GM12878 (cell line): Measurements from ENCODE around the gene EPHB2. TPM values are rescaled to one million over a fixed set of nuclear protein-coding genes. Genes with fewer than 3 reads are reported as not detected.

Experiments
- ATAC-seq: fragments of 200-7000 bp; cut with Tn5 transposase; 3 replicates; pipeline ENCODE4 v1.9.1; 2020; ENCODE audit warnings: mild to moderate bottlenecking, moderate library complexity
- BruUV-seq: library from RNA; stranded (reverse); fragments of 400-500 nt; replicated peaks from 2 replicates; lab custom pipeline; 2021; lab: Mats Ljungman, UMichigan
- CTCF ChIA-PET: fragments of 300-600 bp; sonication (Branson Sonifier 250); formaldehyde crosslinking; extraction: SDS; loops from one replicate; lab custom pipeline; 2021; ENCODE audit warnings: inconsistent platforms; lab: Yijun Ruan, JAX
- POLR2A ChIA-PET: fragments of 350-600 bp; formaldehyde crosslinking; extraction: SDS; loops from one replicate; lab custom pipeline; 2021; ENCODE audit warnings: inconsistent platforms; lab: Charles Lee
- RAD21 ChIA-PET: fragments of 300-600 bp; sonication (Branson Sonifier 250); formaldehyde crosslinking; loops from one replicate; lab custom pipeline; 2023; ENCODE audit warnings: antibody characterized with exemption; ENCODE audit not compliant: unreplicated experiment; lab: Charles Lee
- SMC1A ChIA-PET: fragments of 300-600 bp; sonication (Branson Sonifier 250); formaldehyde crosslinking; loops from one replicate; lab custom pipeline; 2023; ENCODE audit not compliant: unreplicated experiment, uncharacterized antibody; lab: Charles Lee
- DNase-seq: peaks from one replicate; pipeline ENCODE4 v3.0.0-alpha.2; 2011; ENCODE audit warnings: low read depth, low spot score
- FAIRE-seq: peaks from 3 replicates; lab custom pipeline; 2011; peaks lifted over from hg19 to GRCh38; lab: Jason Lieb, UNC
- H2AFZ ChIP-seq: 2 replicates; pipeline ENCODE4 v1.6.0; 2011; ENCODE audit warnings: low read depth, low read length, control low read depth; ENCODE audit not compliant: control insufficient read depth
- H3K27ac ChIP-seq: 2 replicates; pipeline ENCODE4 v1.5.1; 2011; ENCODE audit warnings: control low read depth; ENCODE audit not compliant: control insufficient read depth, insufficient read depth
- H3K27me3 ChIP-seq, 2 experiments: replicated peaks in 1 of 2; 2 replicates each; pipeline versions ENCODE4 v1.6.0 to v1.6.1; 2011; ENCODE audit warnings: low read length in 1 of 2; ENCODE audit not compliant: control insufficient read depth in 2 of 2, insufficient read depth in 2 of 2
- H3K36me3 ChIP-seq, 2 experiments: 2 replicates each; pipeline ENCODE4 v1.5.1; 2011; ENCODE audit warnings: low read length in 1 of 2; ENCODE audit not compliant: control insufficient read depth in 2 of 2, insufficient read depth in 2 of 2
- H3K4me1 ChIP-seq: 2 replicates; pipeline ENCODE4 v1.6.1; 2011; ENCODE audit warnings: mild to moderate bottlenecking, low read length, moderate library complexity, mixed read lengths; ENCODE audit not compliant: control insufficient read depth, insufficient read depth
- H3K4me2 ChIP-seq: 2 replicates; pipeline ENCODE4 v1.6.0; 2011; ENCODE audit warnings: control low read depth; ENCODE audit not compliant: control insufficient read depth, insufficient read depth
- H3K4me3 ChIP-seq: fragments of 200-600 bp; sonication (generic); 2 replicates; pipeline ENCODE4 v1.5.1; 2016
- H3K79me2 ChIP-seq: 2 replicates; pipeline ENCODE4 v1.6.0; 2011; ENCODE audit warnings: low read length; ENCODE audit not compliant: control insufficient read depth, insufficient read depth
- H3K9ac ChIP-seq: 2 replicates; pipeline ENCODE4 v1.8.0; 2011; ENCODE audit warnings: low read length, control low read depth, mixed read lengths; ENCODE audit not compliant: control insufficient read depth, insufficient read depth
- H3K9me3 ChIP-seq: replicated peaks from 3 replicates; pipeline ENCODE4 v1.5.1; 2011; ENCODE audit warnings: mild to moderate bottlenecking, low read length; ENCODE audit not compliant: control insufficient read depth, insufficient read depth
- H4K20me1 ChIP-seq: 2 replicates; pipeline ENCODE4 v1.6.0; 2011; ENCODE audit not compliant: control insufficient read depth, insufficient read depth
- BCL3 ChIP-seq: IDR thresholded peaks from 2 replicates; pipeline ENCODE4 v1.6.1; 2011; ENCODE audit warnings: borderline replicate concordance, low read depth, mild to moderate bottlenecking, moderate library complexity, low read length; ENCODE audit not compliant: insufficient read depth, poor library complexity, severe bottlenecking
- CTCF ChIP-seq, 3 experiments: IDR thresholded peaks in 2 of 3; conservative IDR thresholded peaks in 1 of 3; 2 replicates each; pipeline ENCODE4 v1.5.1; 2011; ENCODE audit warnings: low read depth in 3 of 3, low read length in 3 of 3, mild to moderate bottlenecking in 3 of 3, control low read depth in 2 of 3, moderate library complexity in 2 of 3, inconsistent platforms in 1 of 3, mixed read lengths in 1 of 3; ENCODE audit not compliant: control insufficient read depth in 2 of 3, insufficient read depth in 1 of 3; ENCODE audit errors: extremely low read depth in 1 of 3
- LARP7 ChIP-seq: fragments of 450-650 bp; IDR thresholded peaks from 2 replicates; pipeline ENCODE4 v1.6.1; 2017; ENCODE audit warnings: mild to moderate bottlenecking
- NKRF ChIP-seq: fragments of 450-650 bp; conservative IDR thresholded peaks from 2 replicates; pipeline ENCODE4 v1.6.1; 2017; ENCODE audit warnings: mild to moderate bottlenecking, moderate library complexity
- RAD21 ChIP-seq: IDR thresholded peaks from 2 replicates; pipeline ENCODE4 v1.6.1; 2011; ENCODE audit warnings: mild to moderate bottlenecking, low read depth, low read length, moderate library complexity; ENCODE audit not compliant: insufficient read depth
- RBBP5 ChIP-seq: fragments of 200-600 bp; sonication (generic); conservative IDR thresholded peaks from 2 replicates; pipeline ENCODE4 v1.6.1; 2016
- SMAD5 ChIP-seq: IDR thresholded peaks from 2 replicates; pipeline ENCODE4 v1.6.1; 2016; ENCODE audit warnings: antibody characterized with exemption, low read depth
- SMC3 ChIP-seq: IDR thresholded peaks from 2 replicates; pipeline ENCODE4 v1.6.1; 2011; ENCODE audit warnings: low read length, improper control_type of control experiment, borderline replicate concordance
- WRNIP1 ChIP-seq: IDR thresholded peaks from 2 replicates; pipeline ENCODE4 v1.6.1; 2011; ENCODE audit warnings: low read depth, low read length, improper control_type of control experiment, borderline replicate concordance
- ZNF207 ChIP-seq: fragments of 450-650 bp; IDR thresholded peaks from 2 replicates; pipeline ENCODE4 v1.6.1; 2014; ENCODE audit warnings: antibody characterized with exemption, mild to moderate bottlenecking, borderline replicate concordance
- WGBS: methylation state at CpG from one replicate; pipeline ENCODE4 v1.1.6; 2016; ENCODE audit warnings: low lambda C conversion rate; ENCODE audit not compliant: insufficient replicate concordance, insufficient coverage; ENCODE audit errors: missing lambda C conversion rate; 5-methylcytosine and 5-hydroxymethylcytosine counted together
- in situ Hi-C: fragments of 300-500 bp; cut with MboI; formaldehyde crosslinking; loops from 9 replicates; pipeline ENCODE4 v1.14.3; 2018; ENCODE audit warnings: mixed read lengths
- intact Hi-C: fragments of 100-400 bp; cut with micrococcal nuclease; formaldehyde crosslinking; loops from one replicate; pipeline ENCODE4 v1.14.2; 2022; ENCODE audit not compliant: unreplicated experiment
- polyA plus RNA-seq, 11 experiments: library from polyadenylated mRNA; depleted of rRNA in 4 of 11; unstranded in 6 of 11; stranded (reverse) in 5 of 11; fragments of >200 nt; fragmentation: Nextera tagmentation in 4 of 11; fragmentation: Illumina TruSeq in 1 of 11; extraction: Ambion mirVana in 4 of 11; extraction: Trizol in 1 of 11; gene quantifications; 1 replicate in 1 of 11; 2 replicates in 10 of 11; pipeline versions ENCODE4 v1.2.1 to v1.2.3, GENCODE V29; 2011 to 2016; ENCODE audit warnings: inconsistent platforms in 2 of 11, missing spikeins in 2 of 11, low read depth in 1 of 11
- total RNA-seq, 4 experiments: library from RNA; depleted of rRNA in 3 of 4; stranded (reverse); fragments of >200 nt in 3 of 4; fragmentation: Illumina TruSeq in 1 of 4; extraction: Trizol in 1 of 4; gene quantifications; 2 replicates each; pipeline versions ENCODE4 v1.2.1 to v1.2.3, GENCODE V29; 2013 to 2021

The EPHB2 gene
- total and polyA plus RNA-seq, 10 of the 15 experiments (the other 5 are each of a cell fraction or from before 2014, with no cell fraction given): 0.13 to 3.3 (median 0.92) TPM

- H4K20me1 ChIP-seq: no peaks in the 10 kb centered on the region
- in situ Hi-C loops: no loop called here
- H3K4me3 ChIP-seq: no peak overlapping the region
- no peaks in the 10 kb centered on the region for H3K4me1 ChIP-seq
- no peaks in the 10 kb centered on the region for H3K9me3 ChIP-seq
- SMC1A ChIA-PET: no interaction called here
- CTCF ChIA-PET: no interaction called here
- POLR2A ChIA-PET: no interaction called here
- no peak overlapping the region for H3K9ac ChIP-seq
- no peaks in the 10 kb centered on the region for H3K36me3 ChIP-seq
- no peak for FAIRE-seq
- H3K4me2 ChIP-seq: no peak overlapping the region
- H2AFZ ChIP-seq: no peak overlapping the region
- ATAC-seq: no peak
- TF ChIP-seq ZNF207: no peak
- TF ChIP-seq BCL3: peak; percentile 42
- H3K27ac ChIP-seq: no peak overlapping the region
- BruUV-seq: no TSS peak
- no peaks in the 10 kb centered on the region for H3K79me2 ChIP-seq
- no peaks in the 10 kb centered on the region; a peak in 1 of 4 replicates for H3K27me3 ChIP-seq
- RAD21 ChIA-PET: interaction anchor here (0.5 kb wide), 1 partner anchor 8 kb away, joined by 3 read pairs; no protein-coding TSS in a partner anchor
- 47% methylated on average over 9 of the region's 9 CpGs for WGBS
- intact Hi-C loops: no loop called here
- DNase-seq: no peak
These were observed 214.5 kb downstream of the EPHB2 start for GRCh38 chr1:22925111-22925510.

- FAIRE-seq (no peak), ATAC-seq (peak; percentile 76), DNase-seq (no peak)
- Histone ChIP-seq H3K4me2 (no peak overlapping the region), H3K4me1 (no peaks in the 10 kb centered on the region), H2AFZ (no peak overlapping the region), H3K27ac (no peak overlapping the region), H3K9me3 (no peaks in the 10 kb centered on the region; the same call in 2 of the 3 replicates), H3K27me3 (no peaks in the 10 kb centered on the region; a peak in 1 of 4 replicates), H3K9ac (no peak overlapping the region), H3K4me3 (no peak overlapping the region), H3K79me2 (no peaks in the 10 kb centered on the region), H4K20me1 (no peaks in the 10 kb centered on the region), H3K36me3 (no peaks in the 10 kb centered on the region)
- in situ Hi-C loops: no loop called here
- RAD21 ChIA-PET: interaction anchor here (0.6 to 1.2 kb wide), 3 partner anchors 226 to 256 kb away, joined by 4 to 8 read pairs (median 5); no protein-coding TSS in a partner anchor
- 17% methylated on average over 11 of the region's 11 CpGs for WGBS
- CTCF ChIA-PET: interaction anchor here (0.7 to 1.8 kb wide), 8 partner anchors 26 to 379 kb away, joined by 3 to 18 read pairs (median 3); no protein-coding TSS in a partner anchor
- SMC1A ChIA-PET: interaction anchor here (1.6 kb wide), 1 partner anchor 226 kb away, joined by 6 read pairs; no protein-coding TSS in a partner anchor
- intact Hi-C loops: loop anchor here (1.0 kb wide), 2 partner anchors 226 to 256 kb away; no protein-coding TSS in a partner anchor
- no TSS peak for BruUV-seq
- TF ChIP-seq RAD21 (peak; percentile 66), NKRF (no peak), CTCF (IDR thresholded peaks at IDR 0.05 in 2 of 3, conservative IDR thresholded peaks at IDR 0.05 in 1 of 3; ENCODE audit: control insufficient read depth in 2 of 3, extremely low read depth in 1 of 3, insufficient read depth in 1 of 3, low read depth in 3 of 3, low read length in 3 of 3) (peak; percentile 65 to 74 (median 71)), SMAD5 (no peak), WRNIP1 (no peak), SMC3 (peak; percentile 63), LARP7 (no peak), RBBP5 (no peak)
- POLR2A ChIA-PET: no interaction called here
These were observed 219.7 kb downstream of the EPHB2 start for GRCh38 chr1:22930240-22930912.
